NCI-H2196 treated with DMSO at 0.1 percent for 48 hours (cell line): Measurements from ENCODE around the gene GDF10.

Experiments
- DNase-seq: peaks from one replicate; lab custom pipeline; 2025; ENCODE audit not compliant: unreplicated experiment; lab: John Stamatoyannopoulos, UW

Gene GDF10

DNA sequence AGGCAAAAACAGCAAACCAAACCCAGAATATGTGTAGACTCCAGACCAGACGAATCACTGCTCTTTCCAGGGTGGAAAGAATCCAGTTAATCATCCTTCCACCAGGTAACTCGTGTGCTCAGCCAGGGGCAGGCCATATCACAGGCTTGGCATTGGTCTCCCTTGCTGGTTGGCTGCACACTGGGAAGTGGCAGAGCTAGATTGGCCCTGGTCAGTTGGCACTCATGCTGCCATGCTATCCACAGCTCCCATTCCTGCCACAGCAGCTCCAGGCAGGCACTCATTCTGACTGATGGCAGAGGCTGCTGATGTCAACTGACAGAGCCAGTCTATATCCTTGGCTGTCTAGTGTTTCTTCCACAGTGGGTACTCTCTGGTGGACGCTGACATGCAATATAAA lies 9.7 kb upstream of the GDF10 start:
- no peak for DNase-seq

DNA sequence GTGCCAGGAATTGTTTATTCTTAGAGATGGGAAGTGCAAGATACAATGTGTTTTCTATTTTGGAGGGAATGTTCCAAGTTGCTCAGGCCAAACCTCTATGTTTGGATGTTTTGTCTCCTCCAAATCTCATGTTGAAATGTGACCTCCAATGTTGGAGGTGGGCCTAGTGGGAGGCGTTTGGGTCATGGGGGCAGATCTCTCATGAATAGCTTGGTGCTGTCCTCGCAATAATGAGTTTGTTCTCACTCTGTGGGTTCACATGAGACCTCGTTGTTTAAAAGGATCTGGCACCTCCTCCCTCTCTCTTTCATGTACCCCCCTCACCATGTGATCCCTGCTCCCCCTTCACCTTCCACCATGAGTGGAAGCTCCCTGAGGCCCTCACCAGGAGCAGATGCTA lies 8.3 kb upstream of the GDF10 start:
- no peak for DNase-seq

DNA sequence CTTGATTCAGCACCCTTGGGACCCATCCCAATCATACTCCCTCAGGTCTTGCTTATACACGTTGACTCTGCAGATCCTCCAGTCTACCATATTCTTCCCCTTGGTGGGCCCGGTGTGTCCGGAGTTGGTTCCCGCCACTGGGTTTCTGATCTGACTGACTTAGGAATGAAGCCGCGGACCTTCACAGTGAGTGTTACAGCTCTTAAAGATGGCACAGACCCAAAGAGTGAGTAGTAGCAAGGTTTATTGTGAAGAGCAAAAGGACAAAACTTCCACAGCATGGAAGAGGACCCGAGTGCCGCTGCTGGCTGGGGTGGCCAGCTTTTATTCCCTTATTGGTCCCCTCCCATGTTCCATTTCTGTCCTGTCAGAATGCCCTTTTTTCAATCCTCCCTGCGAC lies 5.9 kb upstream of the GDF10 start:
- no peak for DNase-seq

DNA sequence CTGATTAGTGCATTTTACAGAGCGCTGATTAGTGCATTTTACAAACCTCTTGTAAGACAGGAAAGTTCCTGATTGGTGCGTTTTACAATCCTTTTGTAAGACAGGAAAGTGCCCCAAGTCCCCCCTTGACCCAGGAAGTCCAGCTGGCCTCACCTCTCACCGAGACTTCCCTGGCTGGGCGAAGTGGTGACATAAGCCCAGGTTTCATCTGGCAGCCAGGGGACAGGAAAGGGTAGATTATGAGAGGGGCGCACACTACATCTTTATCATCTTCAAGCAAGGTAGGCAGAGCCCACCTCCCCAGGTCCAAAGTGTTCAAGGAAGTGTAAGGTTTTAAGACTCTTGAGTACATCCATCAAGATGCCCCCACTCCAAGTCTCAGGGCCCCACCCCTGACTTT lies 5.5 kb upstream of the GDF10 start:
- DNase-seq = no peak

DNA sequence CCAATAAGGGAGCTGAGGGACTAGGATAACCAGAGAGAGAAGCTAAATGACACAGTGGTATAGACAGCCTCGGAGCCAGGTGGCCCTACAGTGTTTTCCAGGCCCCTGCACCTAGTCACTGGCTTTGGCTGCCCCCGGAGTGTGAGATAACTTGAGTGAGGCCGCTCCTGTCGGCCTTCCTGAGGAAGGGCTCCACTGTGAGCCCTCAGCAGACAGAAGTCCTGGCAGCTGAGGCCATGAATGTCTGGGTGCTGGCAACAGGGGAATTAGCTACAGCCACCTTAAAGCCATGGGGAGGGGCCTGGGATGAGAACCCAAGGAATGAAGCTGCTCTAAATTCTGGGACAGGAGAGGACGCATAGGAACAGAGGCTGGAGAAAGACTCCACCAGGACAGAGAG lies 4.6 kb upstream of the GDF10 start:
- DNase-seq = no peak

DNA sequence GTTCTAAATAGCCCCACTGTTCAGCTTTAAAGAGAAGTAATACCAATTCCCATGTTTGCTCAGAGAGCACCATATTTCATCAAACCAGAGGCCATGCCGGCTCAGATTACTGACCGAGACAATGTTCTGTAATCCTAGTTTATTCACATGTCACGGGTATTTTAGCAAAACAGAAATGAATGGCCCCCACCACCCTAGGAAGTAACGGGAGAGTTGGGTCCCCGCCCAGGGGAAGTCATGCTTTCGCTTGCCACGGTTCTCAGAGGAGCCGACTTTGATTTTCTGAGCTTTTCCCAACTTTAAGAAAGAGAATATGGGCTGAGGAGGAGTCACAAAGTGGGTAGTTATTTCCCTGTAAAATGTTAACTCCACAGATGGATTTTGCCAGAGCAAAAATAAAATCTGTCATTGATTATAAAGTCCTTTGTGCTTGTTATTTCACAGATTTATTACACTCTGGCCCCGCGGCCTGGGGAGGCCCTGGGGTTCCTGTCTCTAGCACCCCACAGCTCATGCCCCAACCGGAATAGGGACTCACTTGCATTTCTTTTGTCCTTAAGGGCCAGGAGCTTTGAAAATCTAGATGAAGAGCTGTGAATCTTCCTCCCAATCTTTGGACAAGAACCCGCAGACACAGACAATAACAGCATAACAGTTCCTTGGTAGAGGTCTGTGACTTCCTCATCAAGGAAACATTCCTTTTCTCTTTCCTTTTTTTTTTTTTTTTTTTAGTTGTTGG lies 3.7 kb upstream of the GDF10 start:
- DNase-seq = no peak

DNA sequence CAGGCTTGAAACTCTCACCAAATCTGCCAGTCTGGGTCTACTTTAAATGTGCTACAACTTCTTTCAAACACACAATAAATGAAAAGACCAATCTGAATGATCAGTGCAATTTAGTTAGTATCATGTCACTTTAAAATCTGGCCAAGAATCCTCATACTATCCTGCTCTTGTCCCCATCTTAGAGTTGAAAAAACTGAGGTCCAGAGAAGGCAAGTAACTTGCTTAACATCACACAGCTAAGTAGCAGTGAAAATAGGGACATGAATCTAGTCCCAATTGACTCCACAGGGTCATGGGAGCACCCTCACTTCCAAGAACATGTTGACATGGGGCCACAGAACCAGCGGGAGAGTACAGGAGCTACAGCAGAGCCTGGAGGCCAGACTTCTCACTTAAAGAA lies 3.1 kb upstream of the GDF10 start:
- DNase-seq = no peak

DNA sequence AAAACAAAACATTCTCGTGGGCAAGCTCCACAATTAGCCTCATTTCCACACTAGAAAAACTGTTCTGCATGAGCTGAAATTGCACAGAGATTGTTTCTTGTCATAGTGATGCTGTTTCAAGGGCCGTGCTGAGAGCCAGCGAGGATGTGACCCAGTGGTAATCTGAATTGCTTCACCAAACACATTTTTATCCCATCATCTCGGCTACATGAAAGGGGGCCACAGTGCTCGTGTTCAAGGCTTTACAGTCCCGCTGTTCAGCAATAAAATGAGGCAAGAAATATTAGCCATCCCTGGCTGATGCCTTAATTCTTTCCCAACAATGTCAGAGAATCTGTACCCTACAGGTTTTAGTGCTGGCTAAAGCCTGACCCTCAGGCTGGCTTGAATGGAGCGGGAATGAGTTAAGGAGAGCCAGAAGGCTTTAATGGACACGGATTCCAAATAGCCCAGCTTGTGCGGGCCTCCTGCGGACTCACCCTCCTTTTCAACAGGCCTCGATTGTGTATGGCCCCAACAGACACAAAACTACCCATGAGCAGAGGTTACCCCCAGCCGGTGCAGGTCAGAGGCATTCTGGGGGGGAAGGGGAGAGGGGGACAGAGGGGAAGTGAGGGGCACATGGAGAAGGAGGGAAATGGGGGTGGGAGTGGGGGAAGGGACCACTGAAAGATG lies 2.0 kb upstream of the GDF10 start:
- DNase-seq = no peak

DNA sequence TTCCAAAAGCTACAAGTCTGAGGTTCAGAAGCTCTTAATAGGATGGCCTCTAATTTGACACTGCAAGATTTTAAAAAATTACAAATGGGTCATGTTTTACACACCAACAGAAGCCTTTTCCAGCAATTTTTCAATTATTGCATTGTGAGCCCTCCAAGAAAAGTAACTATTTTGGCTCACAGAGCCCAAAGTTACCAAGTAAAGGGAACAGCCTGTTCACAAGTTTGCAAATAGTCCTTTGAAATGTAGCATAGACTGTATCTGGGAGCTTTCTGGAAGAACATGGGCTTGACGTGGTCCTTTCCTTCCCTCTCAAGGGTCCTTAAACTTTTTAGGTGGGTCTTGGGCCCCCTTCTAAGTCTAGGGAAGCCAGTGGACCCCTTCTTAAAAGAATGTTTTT lies 1.3 kb upstream of the GDF10 start:
- no peak for DNase-seq

DNA sequence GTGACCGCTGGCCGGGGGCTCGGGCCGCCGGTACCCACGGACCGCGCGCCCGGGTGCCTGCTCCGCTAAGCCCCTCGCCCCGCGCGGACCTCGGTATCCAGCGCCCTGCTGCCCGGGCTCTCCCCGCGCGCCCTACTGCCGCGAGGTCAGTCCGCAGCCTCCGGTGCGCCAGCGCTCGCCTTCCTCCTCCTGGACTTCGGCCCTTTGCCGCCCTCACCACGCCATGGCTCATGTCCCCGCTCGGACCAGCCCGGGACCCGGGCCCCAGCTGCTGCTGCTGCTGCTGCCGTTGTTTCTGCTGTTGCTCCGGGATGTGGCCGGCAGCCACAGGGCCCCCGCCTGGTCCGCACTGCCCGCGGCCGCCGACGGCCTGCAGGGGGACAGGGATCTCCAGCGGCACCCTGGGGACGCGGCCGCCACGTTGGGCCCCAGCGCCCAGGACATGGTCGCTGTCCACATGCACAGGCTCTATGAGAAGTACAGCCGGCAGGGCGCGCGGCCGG lies 483 bp downstream of the GDF10 start:
- no peak for DNase-seq

DNA sequence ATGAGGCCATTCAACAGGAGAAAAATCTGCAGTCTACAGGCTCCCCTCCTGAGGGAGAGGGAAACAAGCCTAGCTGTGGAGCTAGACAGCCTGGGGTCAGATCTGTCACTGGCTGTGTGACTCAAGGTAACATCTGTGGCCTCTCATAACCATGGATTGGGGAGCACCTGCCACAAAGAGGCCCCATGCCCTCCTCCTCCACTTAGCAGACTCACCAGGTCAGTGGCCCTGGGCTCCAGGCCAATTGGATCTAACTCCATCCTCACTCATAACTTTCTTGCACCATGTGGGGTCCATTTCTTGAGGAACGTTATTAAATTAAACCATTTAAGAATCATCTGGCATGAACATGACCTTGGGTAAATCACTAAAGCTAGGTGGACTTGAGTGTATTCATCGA lies 1.8 kb downstream of the GDF10 start:
- DNase-seq = no peak

DNA sequence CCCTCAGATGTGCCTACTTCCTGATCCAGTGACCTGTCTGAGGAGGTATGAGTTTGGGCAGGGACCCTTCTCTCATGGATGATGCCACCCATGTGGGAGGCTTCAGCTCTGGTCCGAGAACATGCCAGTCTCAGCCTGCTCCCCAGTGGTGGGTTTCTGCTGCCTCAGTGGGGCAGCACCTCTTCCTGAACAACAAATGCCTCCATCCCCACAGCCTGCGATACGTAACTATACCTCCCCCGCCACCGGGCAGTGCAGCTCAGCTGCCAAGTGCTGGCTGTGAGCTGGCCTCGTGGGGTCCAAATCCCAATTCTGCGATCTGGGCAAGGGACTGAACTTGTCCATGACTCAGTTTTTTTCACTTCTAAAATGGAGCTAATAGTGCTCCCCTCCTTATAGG lies 3.1 kb downstream of the GDF10 start:
- no peak for DNase-seq

DNA sequence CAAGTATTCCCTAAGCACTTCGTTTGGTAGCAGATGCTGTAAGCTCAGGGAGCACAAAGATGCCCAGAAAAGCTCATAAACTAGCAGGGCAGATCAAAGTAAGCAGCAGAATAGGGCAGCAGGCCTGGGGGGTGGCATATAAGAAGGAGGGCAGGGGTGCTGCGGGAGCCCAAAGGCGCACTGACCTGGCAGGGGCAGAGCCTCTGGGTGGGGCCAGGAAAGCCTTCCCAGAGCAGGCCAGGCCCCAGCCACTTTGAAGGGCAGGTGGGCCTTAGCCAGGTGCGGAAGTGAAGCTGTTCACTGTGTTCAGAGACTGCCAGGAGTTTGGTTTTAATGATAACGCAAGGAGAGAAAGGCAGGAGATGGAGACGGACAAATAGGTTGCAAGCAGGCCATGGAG lies 3.9 kb downstream of the GDF10 start:
- no peak for DNase-seq

DNA sequence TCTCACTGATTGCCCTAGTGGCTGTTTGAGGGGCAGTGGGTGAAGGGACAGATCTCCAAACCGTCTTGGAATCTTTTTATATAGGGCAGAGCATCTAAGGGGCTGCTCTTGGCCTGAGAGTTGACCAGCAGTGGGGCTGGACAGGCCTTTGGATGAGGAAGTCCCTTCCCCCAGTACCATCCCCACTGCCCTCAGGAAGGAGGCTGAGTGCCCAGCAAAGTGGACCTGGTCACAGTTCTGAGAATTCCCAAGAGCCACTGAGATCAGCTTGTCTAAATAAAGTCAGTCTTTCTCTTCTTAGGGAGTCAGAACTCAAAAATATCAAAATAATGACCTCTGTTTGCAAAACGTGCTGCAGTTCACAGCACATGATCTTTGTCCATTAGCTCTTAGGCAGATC lies 5.6 kb downstream of the GDF10 start:
- DNase-seq = no peak

DNA sequence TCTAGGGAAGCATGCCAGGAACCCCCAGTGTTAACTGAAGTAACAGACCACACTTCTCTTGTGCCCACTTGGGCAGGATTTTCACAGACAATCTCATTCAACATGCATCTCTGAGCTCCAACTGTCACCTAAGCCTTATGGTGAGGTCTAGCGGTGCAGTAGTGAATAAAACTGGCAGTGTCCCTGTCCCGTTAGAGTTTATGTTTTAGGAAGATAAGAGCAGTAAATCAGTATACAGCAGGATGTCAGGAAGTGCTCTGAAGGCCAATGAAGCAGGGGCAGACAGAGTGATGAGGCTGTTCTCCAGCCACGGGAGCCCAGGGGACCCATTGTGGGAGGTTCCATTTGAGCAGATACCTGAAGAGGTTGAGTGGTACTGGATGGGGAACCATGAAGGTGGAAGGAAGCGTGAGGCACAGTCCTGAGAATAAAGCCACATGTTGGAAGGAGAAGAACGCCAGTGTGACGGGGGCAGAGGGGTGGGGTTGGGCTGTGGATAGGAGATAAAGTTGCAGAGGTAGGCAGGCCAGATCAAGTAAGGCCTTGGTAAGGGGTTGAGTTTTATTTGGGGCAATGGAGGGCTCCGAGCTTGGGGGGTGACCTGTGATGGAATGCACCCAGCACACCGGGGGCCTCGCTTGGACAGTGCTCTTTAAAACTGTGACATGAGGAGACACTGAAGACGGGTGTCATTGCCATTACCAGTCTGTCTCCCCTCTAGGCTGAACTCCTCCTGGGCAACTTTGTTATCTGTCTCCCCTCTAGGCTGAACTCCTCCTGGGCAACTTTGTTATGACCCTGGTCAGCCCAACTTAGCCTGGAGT lies 6.6 kb downstream of the GDF10 start:
- no peak for DNase-seq

DNA sequence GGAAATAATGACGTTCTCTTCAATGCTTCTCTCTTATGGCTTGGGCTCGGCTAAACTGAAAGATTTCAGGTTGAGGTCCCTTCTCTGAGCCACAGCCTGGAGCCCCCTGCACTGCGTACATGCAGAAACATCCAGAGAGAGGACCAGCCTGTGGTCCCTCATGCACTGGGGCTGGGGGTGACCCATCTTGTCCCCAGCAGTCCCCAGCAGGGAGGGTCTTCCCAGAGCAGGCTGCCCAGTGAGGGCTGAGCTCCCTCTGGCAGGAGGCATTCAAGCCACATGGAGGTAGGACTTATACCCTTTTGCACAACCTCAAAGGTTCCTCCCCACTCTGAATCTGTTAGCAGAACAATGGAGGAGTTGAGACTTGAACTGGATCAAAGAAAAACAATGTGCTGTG lies 7.4 kb downstream of the GDF10 start:
- DNase-seq = no peak

DNA sequence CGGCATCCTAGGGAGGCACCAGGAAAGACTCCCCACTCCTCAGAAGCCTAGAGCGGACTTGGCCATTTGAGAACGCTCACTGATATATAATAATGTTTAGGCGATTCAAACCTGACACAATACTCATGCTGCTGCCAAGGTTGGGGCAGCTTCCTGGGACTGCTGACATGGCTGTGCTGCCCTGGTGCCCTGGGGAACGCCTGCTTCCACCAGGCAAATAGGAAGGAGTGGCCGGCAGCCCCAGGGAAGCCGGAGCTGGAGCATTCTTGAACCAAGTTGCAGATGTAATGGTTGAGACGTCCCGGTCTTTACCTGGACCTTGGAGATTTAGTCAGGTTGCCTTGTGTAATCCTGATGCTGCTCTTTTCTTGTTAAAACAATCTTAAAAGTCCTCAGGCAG lies 8.8 kb downstream of the GDF10 start:
- DNase-seq = no peak

DNA sequence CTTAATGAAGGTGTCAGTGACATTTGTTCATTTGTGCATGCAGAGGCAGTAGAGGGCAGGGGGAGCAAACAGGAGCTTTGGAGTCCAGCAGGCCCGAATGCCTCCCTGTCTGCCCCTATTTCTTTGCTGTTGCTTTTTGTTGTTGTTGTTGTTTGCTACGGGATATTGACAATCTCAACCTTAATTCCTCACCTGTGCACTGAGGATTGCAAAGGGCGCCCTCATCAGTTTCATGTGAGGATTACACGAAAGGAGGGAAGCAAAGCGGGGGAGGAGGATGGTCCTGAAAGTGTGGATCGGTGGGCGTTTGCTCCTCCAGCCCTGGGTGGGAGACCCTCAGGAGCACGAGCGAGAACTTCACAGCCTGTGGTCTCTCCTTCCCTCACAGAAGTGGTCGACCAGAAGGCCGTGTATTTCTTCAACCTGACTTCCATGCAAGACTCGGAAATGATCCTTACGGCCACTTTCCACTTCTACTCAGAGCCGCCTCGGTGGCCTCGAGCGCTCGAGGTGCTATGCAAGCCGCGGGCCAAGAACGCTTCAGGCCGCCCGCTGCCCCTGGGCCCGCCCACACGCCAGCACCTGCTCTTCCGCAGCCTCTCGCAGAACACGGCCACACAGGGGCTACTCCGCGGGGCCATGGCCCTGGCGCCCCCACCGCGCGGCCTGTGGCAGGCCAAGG lies 9.6 kb downstream of the GDF10 start:
- DNase-seq = no peak

DNA sequence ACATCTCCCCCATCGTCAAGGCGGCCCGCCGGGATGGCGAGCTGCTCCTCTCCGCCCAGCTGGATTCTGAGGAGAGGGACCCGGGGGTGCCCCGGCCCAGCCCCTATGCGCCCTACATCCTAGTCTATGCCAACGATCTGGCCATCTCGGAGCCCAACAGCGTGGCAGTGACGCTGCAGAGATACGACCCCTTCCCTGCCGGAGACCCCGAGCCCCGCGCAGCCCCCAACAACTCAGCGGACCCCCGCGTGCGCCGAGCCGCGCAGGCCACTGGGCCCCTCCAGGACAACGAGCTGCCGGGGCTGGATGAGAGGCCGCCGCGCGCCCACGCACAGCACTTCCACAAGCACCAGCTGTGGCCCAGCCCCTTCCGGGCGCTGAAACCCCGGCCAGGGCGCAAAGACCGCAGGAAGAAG lies 10.1 kb downstream of the GDF10 start:
- DNase-seq = no peak

DNA sequence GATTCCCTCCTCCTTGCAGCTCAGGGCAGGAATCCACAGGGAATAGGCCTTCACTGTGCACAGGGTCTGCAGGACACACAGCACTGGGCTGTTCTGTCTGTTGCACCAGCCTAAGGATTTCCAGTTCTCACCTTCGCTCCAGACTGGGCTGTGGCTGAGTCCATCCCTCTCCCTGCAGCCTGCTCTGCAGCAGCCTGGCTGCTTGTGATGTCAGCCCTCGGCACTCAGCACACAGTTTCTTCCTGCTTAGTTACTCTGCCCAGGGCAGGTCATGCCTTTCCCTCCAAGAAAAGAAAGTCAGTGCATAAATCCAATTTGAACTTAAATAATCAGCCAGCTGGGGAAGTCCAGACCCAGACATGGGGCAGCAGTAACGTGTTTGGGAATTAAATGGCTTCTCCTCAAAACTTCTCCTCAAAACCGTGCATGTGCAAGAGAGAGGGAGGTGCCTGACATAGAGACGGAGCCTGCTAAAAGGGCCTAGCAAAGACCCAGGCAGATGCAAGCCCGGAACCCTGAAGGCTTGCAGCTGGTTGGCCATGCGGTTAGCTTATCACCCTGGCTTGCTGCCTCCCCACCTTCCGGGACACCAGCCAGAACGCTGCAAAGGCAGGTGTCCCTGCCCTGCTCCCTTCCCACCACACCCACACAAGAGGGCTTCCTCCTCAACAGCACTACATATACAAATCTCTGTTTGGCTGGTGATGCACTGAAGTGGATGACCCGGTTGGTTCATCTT lies 11.4 kb downstream of the GDF10 start:
- peak; percentile 24 for DNase-seq
